Umbilical cord (tissue), 2 donors: ENCODE results near the gene CHCHD6. TPM values are rescaled to one million over a fixed set of nuclear protein-coding genes. Genes with fewer than 3 reads are reported as not detected.

Source experiments
- DNase-seq: peaks from one replicate; pipeline ENCODE4 v3.0.0-alpha.2; 2015; ENCODE audit warnings: low spot score
- total RNA-seq: library from RNA; depleted of rRNA; stranded (reverse); fragments of >200 nt; gene quantifications from one replicate; pipeline ENCODE4 v1.2.3, GENCODE V29; 2014; ENCODE audit warnings: low replicate concordance; ENCODE audit not compliant: insufficient read depth

Gene CHCHD6
- total RNA-seq, 1 donor from 2014 or later, result 11.8 TPM

DNA sequence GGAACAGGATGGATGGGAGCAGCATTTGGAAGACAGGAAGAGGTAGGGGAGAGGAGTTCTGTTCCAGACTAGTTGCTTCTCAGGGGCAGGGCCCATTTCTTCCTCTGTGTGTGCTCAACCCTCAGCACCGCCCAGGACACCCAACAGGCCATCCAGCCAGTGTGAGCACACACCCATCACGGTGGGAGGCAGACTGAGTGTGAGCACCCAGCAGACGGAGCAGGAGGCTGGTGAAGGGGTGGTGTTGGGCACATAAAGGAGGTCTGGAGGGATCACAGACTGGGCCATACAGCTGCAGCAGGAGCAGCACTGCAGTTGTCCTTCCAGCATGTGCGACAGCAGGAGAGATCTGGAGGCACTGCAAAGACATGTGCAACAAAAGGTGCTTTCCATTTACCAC is 190.4 kb downstream of the CHCHD6 start:
- DNase-seq, result no peak

DNA sequence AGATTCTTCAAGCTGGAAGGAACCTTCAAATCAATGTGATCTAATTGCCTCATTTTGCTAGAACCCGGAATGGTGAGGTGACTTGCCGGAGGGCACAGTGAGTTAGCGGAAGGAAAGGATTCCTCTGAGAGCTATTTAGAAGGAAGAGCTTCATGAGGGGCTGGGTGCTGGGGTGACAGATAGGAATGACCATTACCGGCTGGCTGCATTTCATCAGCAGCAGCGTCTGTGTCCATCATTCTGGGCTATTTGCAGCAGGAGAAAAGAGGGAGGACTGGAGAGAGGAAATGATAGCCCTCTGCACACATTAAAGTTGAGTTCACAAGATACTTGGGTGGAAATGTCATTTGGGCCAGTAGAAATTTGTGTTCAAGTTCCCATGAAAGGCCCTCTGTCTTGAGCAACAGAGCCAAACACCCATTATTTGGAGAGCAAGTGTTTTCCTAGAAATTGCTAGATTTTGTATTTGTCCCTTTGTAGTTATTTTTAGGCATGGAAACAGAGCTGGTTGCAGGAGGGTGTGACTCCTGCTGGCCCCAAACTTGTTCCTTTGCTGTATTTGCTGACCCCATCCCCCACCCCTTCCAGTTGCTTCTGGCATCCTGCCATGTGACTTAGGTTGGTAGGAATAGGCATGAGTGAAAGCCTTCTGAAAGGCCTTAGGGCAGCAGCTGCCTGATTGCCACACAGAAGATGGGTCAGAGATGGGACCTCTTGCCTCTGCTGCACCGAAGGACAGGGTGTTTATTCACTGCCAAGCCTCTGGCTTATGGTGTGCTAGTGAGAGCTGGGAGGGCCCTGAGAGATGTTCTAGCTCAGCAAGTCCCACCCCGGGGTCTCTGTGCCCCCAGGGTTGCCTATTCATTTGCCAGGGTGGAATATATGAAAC is 191.4 kb downstream of the CHCHD6 start:
- no peak for DNase-seq

DNA sequence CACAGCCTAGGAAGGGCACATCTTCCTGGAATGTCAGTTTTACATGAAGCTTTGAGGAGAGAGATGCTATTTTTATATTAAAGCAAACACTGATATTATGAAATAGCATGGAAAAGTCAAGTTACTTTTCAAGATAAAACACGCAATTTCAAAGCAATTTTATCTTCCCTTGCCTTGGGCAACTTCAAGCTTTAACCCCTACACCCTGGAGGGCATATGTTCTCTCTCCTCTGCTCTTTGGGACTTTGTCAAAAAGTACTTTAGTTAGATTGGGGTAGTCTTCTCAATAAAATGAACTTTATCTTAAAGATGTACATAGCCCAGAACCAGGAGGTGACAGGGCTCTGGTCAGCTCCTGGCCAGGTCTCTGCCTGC is 192.0 kb downstream of the CHCHD6 start:
- DNase-seq, result no peak

DNA sequence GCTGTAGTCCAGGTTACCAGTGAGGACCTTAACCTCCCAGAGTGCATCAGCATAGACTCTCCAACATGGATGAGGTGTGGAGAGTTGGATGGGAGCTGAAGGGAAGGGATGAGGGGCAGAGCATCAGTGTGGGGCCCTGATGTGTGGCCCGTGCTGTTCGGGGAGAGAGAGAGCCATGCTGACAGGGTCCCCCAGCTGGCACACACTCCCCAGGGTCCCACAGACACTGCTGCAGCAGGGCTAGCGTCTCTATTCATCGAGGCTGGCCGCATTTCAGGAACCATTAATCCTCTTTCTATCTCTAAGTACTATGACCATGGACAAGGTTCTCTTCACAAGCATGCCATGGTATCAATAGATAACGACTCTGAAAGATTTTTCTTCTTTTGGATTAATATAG is 192.9 kb downstream of the CHCHD6 start:
- no peak for DNase-seq

DNA sequence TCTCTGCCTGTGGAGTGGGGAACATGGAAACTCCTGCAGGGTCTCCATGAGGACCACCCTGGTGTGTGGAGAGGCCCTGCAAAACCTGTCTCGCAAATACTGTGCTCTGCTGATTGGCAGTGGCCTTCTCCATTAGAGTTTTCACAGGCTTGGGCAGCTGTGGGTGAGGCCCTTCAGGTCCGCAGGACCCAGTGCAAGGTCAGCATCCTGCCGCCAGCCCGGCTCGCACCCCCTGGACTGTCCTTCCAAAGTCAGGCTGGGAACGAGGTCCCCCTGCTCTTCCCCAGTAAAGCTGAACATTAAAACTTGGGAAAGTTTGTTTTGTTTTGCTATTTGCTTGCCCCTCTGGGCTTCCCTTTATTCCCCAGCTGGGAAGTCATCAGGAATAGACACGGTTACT is 193.9 kb downstream of the CHCHD6 start:
- DNase-seq, result no peak

DNA sequence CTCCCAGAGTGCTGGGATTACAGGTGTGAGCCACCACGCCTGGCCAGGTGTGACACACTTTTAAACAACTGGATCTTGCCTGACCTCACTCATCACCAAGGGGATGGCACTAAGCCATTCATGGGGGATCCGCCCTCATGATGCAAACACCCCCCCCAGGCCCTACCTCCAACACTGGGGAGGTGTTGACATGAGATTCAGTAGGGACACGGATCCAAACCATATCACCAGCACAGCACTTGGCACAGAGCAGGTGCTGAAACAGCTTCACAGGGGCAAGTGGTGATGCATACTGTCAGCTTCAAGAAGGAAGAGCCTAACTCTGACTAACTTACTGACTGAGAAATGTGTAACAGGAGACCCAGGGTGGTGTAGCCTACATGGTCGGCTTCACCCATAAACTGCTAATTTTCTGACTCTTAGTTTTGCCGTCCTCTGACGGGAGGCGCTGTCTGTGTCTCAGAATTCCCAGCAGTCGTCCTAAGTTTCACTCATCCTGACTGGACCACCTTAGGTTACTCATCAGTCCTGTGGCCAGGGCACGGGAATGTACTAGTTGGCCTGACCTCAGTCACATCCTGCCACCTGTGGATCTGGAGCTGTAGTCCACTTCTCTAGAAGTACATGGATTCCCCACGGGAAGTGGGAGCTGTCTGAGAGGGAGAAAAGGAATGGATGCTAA is 197.0 kb downstream of the CHCHD6 start:
- DNase-seq, result no peak

DNA sequence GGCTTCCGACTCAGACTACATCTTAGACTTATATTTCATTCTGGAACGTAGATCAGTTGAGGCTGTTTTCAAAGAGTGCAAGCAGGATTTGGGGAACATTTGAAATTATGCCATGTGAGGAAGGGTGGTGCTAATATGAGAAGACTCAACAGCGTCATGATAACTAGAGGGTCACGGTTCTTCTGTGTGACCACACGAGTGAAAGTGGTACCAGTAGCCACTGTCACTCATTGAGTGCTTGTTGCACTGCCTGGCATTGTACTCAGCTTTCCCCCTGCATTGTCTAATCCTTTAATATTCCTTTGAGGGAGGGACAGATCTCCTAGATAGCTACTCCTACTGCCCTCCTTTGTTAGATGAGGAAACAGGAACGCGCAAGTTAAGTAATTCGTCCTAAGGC is 197.6 kb downstream of the CHCHD6 start:
- DNase-seq, result no peak

DNA sequence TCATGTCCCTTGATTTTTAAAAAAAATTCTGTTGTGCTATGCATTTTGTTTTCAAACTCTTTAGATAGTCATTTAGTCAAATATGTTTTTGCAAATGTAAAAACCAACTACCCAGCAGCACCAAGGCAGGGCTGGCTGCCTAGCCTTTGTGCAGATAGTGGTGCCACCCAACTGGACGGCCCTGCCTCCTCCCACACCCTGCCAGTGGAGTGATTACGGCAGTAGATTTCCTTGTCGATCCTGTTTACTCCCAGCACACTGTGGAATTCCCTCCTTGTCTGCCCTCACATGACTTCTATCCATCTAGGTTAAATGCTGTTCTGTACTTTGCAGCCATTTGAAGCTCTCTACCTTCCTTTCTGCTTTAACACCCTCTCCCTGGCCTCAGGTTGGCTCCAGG is 199.5 kb downstream of the CHCHD6 start:
- DNase-seq, result no peak

DNA sequence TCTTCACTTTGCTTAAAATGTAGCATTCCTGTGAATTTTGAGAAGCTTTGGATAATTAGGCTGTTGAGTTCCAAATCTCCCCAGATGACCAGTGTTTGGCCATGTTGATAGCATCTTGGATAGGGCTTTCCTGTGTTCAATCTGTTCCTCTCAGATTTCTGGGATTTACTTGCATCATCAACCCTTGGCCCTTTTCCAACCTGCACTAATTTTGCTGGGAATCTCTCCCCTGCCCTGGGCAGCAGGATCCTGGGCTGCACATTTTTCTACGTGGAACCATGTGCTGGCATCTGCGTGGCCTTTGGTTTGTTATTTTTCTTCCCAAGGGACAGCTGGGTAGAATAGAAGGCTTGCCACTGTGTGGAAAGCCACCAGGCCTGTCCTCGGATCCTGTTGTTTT is 203.5 kb downstream of the CHCHD6 start:
- no peak for DNase-seq

DNA sequence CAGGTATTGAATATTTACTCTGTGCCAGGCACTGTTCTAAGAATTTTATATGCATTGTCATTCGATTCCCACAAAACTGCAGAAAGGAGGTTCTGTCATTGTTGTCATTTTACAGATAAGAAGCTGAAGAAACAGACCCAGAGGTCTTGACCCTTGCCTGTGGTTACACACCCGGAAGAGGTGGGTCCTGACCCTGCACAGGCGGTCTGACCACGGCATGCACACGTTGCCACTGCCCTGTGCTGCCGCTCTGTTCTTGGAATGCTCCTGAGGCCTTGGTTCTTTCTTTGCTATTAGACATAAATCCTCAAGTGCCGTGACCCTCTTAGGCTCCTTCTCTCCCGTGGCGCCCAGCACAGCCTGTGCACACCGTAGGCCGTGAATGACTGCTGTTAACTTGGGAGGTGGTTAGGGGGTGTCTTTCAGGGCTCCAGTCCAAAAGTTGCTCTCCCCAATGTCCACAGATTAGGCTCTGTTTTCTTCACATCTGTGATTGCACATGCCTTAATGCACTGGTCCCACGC is 204.8 kb downstream of the CHCHD6 start:
- no peak for DNase-seq

DNA sequence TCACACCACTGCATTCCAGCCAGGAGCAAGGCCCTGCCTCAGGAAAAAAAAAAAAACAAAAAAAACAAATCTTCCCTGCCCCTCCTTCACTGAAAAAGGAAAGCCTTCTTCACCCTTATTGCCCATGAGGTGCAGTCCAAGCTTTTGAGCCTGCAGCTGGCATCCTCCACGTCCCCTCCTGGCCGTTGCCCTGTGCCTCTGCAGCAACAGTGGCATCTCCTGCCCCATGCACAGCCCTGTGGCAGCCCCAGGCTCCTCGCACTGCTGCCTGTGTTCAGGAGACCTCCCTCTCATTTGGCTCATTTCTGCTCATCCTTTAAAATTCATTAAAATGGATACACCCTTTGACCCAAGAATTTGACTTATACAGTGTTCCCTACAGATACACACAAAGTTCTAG is 206.2 kb downstream of the CHCHD6 start:
- DNase-seq, result no peak

DNA sequence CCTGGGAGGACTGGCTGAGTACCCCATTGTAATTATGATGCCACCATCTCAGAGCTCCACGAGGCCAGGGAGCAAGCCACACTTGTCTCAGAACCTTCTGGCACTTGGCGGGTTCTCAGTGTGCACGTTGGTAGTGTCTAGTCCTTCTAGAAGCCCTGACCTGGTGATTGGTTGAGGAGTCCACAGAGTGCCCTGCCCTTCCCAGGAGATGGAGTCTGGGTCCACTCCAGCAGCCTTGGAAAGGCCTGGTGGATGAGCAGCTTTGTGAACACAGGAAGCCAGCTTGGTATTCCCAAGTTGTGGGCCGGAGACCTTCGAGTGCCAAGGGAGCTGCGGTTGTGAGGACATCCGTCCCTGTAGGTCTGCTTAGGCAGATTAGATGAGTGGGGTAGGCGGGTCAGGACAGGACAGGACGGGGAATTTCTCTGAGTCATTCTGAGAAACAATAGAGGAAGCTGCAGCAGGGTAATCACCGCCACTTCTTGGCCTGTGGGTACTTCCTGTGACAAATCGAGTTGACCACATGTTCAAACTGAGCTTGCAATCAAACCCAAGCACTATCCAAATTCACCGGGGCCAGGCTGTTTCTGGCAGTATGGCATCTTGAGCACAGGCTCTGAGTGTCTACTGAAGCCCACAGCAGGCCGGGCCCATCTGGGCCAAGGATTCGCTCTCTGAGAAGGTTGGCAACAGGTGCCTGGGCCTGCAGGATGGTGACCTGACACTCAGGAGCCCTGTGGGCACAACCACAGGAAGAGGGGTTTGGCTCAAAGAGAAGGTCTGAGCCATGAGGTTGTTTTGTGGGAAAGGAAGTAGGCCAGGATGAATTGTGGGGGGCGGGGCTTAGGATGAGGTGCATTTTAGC is 207.4 kb downstream of the CHCHD6 start:
- DNase-seq, result peak; percentile 42

DNA sequence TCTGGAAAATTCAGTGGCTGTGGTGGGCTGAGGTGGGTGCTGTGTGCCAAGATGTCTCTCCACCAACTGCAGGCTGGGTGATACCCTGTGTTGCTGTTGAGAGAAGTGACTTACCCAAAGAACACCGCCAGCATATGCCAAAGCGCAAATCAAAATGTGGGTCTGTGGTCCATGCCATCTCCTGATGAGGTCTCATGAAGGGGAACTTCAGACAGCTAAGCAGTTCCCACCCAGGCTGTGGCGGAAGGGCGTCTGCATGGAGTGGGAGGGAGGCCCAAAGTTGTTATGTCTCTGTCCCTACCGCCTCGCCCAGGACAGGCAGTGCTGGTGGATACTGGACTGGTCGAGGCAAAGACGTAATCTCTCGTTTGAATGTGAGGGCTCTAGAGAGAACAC is 208.0 kb downstream of the CHCHD6 start:
- no peak for DNase-seq

DNA sequence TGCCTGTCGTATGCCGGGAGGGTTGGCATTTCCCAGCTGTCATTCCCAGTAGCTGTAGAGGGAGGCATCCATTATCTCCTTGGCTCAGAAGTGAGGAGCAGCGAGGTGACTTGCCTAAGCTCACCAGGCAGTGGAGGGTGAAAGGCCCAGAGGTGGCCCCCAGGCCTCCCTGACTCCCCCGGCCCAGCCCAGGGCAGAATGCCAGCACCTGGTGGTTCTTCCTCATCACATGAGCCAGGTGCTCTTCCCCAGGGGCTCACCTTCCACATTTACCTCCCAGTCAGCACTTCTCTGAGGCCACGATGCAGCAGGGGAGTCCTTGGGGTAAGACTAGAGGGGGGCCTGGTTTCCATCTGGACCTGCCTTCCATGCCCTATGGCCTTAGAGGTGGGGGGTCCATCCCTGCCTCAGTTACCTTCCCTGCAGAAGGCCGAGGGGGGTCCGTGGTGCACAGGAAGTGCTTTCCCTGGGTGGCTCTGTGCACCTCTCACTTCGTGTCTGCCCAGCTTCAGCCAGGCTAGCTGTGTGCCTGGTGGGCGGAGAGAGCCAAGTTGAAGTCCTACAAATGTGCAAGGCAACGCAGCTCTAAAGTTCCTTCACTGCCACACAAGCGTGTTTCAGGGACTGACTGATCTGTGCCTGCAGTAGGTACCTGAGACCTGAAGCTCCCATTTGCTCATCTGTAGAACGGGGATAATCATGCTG is 208.6 kb downstream of the CHCHD6 start:
- DNase-seq, result no peak

DNA sequence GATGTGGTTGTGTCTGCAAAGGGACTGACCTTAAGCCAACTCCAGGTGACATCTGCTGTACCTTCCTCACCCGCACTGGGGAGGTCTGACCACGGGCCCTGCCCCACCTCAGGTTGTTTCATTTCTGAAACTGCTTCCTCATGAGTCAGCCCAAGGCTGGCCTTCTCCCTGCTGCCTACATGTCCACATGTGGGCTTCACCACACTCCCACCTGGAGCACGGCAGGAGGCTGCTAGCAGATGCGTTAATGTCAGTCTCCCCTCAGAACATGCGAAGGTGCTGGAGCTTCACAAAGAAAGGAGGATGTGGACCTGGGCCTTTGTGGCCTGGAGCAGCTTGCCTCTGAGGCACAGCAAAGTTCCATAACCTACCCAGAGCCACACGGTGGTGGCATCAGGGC is 209.5 kb downstream of the CHCHD6 start:
- DNase-seq, result no peak

DNA sequence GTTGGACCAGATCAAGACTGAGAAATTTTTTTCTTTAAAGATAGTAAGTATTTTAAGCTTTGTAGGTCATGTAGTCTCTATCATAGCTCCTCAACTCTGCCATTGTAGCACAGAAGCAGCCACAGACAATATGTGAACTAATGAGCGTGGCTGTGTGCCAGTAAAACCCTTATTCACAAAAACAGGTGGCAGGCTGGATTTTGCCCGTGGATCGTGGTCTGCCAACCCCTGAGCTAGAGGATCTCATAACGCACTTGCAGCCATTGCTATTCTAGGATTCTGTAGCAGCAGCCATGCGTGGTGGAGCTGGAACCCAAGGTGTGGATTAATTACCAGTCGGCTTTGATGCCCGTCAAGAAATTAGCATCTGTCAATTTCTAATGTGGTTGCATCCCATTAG is 210.2 kb downstream of the CHCHD6 start:
- DNase-seq, result no peak

DNA sequence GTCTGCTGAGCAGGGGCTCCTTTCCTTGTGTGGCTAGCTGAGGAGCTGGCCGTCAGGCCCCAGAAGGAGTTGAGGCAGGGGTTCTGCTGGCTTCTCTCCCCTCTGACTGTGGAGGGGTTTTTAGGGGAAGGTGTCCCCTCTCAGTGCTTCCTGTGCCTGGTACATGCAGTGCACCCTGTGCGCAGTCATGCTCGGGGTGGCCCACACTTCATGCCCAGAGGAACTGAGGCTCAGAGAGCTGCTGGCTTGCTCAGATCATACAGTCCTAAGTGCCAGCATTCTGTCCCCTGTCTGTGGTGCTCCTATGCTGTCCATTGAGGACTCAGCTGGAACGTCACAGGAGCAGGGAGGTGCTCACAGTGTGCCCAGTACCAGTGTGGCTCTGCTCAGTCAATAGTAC is 211.0 kb downstream of the CHCHD6 start:
- no peak for DNase-seq

DNA sequence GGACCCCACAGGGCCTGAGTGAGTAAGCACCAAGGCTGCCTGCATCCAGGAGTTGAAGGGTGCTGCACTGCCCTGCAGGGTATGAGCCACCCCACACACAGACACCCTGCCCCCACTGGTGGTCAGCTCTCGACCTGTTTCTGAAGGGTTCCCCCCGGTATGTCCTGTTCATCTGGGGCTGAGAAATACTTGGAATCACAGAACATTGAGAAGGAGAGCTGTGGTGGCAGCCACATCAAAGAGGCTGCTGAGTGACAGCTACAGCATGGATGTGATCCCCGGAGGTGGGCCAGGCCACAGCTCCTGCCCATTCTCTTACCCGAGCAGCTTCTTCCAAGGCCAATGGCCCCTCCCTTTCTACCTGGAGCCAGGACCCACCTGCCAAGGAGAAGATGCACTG is 212.5 kb downstream of the CHCHD6 start:
- DNase-seq, result no peak

DNA sequence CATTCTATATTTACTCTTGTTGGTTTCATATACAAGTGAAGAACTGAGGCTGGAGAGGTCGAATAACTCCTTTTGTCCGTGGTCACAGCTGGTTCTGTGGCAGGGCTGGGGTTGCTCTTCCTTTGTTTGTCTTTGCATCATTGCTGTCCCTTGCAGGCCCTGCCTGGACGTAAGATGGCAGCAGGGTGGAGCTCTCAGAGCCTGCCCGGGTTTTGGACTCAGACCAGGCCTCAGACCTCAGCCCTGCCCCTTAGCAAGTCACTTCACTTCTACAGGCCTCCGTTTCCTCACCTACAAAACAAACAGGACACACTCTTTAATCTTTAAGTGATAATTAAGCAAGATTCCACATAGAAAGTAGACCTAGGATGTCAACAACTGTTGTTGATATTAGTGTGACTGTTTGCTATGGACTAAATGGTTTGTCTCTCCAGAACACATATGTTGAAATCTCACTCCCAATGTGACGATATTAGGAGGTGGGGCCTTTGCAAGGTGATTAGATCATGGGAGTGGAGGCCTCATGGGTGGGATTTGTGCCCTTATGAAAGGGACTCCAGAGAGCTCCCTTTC is 213.3 kb downstream of the CHCHD6 start:
- DNase-seq, result no peak

DNA sequence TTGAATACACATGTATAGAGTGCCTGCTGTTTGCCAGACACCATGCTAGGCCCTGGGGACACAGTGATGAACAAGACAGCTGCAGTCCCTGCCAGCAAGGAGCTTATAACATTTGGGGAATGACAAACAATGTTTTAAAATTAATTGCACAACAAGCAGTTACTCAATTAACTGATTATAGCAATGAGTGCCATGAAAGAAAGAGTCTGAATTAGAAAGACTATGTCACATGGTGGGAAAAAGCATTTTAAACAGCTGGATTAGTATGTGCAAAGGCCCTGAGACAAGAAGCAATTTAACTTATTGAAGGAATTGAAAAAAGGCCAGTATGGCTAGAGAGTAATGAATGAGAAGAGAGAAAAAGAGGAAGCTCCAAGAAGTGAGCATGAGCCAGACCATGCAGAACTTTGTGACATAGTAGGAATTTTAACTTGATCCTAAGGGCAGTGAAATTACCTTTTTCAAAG is 214.3 kb downstream of the CHCHD6 start:
- DNase-seq, result no peak
